GM23338 (cell line): ENCODE data around the gene TBC1D14.

Experiments used
- CREB1 ChIP-seq: fragments of 250-450 bp; sonication (Bioruptor Pico); IDR thresholded peaks from 2 replicates; pipeline ENCODE4 v1.5.0; 2020; ENCODE audit warnings: low read depth, mild to moderate bottlenecking, moderate library complexity
- CTCF ChIP-seq, 2 experiments: fragments of 200-600 bp in 1 of 2; sonication (generic) in 1 of 2; conservative IDR thresholded peaks; 2 replicates each; pipeline versions ENCODE4 v1.5.1 to v1.6.1; 2016 to 2017; ENCODE audit warnings: antibody characterized with exemption in 2 of 2, low read depth in 2 of 2, mild to moderate bottlenecking in 2 of 2, moderate library complexity in 1 of 2
- EZH2 ChIP-seq: fragments of 200-600 bp; sonication (generic); IDR thresholded peaks from one replicate; pipeline ENCODE4 v1.8.0; 2017; ENCODE audit warnings: antibody characterized with exemption, mild to moderate bottlenecking, low read depth; ENCODE audit not compliant: unreplicated experiment
- EZH2phosphoT487 ChIP-seq: fragments of 200-600 bp; sonication (generic); IDR thresholded peaks from one replicate; pipeline ENCODE4 v1.8.1; 2018; ENCODE audit warnings: antibody characterized with exemption; ENCODE audit not compliant: unreplicated experiment
- NANOG ChIP-seq: IDR thresholded peaks from 2 replicates; pipeline ENCODE4 v1.6.1; 2016; ENCODE audit warnings: antibody characterized with exemption, borderline replicate concordance
- POLR2AphosphoS5 ChIP-seq: IDR thresholded peaks from 2 replicates; pipeline ENCODE4 v1.6.1; 2016; ENCODE audit warnings: antibody characterized with exemption, low read depth
- REST ChIP-seq: IDR thresholded peaks from one replicate; pipeline ENCODE4 v1.6.1; 2018; ENCODE audit warnings: antibody characterized with exemption; ENCODE audit not compliant: unreplicated experiment
- ZNF114 ChIP-seq: fragments of 250-450 bp; sonication (Bioruptor Pico); IDR thresholded peaks from 2 replicates; pipeline ENCODE4 v1.5.0; 2020; ENCODE audit warnings: mild to moderate bottlenecking, moderate library complexity

- TF ChIP-seq NANOG (no peak), EZH2 (no peak), CTCF (conservative IDR thresholded peaks at IDR 0.05; ENCODE audit: low read depth in 2 of 2) (no peak), REST (no peak), POLR2AphosphoS5 (no peak), EZH2phosphoT487 (no peak), CREB1 (CRISPR knock-in tag) (no peak), ZNF114 (CRISPR knock-in tag) (no peak)
These were observed 6.5 kb downstream of the TBC1D14 start for GRCh38 chr4:6916069-6916586.
